ENCODE results near the gene MYOG.

MYOG gene

DNA sequence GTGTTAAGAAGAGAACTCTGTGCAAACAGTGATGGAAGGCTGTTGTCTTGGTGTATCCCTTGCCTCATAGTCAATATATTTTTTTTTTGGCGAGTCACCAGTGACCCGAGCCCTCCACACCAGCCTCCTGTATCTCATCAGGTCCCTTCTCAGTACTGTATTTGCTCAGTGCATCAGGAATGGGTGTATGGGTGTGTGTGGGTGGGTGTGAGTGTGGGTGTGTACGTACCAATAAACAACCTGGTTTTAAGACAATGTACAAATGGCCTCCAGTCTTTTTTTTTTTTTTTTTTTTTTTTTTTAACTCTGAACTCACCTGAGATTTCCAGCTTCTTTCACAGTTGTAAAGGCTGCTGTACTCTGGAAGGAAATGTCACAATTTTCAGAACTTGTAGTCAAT, 7.3 kb downstream of the MYOG start:
- Mint-ChIP-seq H3K36me3 (ENCODE audit: low read depth) (peaks cover 43% of the 10 kb centered on the region), H3K27me3 (ENCODE audit: low read depth, poor library complexity) (peaks cover 75% of the 10 kb centered on the region), H3K4me3 (no peak overlapping the region), H3K27ac (no peak overlapping the region), H3K9me3 (peaks cover 3% of the 10 kb centered on the region), H3K4me1 (peaks cover 28% of the 10 kb centered on the region)
- TF ChIP-seq, protein P1, sequence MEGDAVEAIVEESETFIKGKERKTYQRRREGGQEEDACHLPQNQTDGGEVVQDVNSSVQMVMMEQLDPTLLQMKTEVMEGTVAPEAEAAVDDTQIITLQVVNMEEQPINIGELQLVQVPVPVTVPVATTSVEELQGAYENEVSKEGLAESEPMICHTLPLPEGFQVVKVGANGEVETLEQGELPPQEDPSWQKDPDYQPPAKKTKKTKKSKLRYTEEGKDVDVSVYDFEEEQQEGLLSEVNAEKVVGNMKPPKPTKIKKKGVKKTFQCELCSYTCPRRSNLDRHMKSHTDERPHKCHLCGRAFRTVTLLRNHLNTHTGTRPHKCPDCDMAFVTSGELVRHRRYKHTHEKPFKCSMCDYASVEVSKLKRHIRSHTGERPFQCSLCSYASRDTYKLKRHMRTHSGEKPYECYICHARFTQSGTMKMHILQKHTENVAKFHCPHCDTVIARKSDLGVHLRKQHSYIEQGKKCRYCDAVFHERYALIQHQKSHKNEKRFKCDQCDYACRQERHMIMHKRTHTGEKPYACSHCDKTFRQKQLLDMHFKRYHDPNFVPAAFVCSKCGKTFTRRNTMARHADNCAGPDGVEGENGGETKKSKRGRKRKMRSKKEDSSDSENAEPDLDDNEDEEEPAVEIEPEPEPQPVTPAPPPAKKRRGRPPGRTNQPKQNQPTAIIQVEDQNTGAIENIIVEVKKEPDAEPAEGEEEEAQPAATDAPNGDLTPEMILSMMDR (IDR thresholded peaks at IDR 0.05), result no peak
- DNase-seq, result no peak

DNA sequence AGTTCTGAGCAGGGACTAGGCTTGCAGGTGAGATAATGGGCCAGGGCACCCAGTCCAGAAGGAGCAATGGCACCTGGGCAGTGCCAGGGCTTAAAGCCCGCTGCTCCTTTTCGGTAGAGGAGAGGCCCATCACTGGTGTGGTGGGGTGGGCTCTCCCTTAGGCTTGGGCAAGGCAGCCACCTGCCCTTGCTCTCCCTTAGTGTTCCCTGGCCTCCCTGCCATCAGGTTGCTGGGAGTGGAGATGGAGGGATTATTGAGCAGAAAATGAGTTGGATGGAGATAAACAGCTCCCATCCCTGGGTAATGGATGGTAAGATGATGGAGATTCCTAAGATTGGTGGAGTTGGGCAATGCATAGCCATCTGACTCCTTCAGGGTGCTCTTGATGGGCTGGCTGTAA, 7.9 kb downstream of the MYOG start:
- H3K27me3 Mint-ChIP-seq (ENCODE audit: low read depth, poor library complexity), result peaks cover 81% of the 10 kb centered on the region
- peaks cover 3% of the 10 kb centered on the region for H3K9me3 Mint-ChIP-seq
- TF ChIP-seq, protein P1 (IDR thresholded peaks at IDR 0.05), result no peak
- H3K4me1 Mint-ChIP-seq, result peaks cover 22% of the 10 kb centered on the region
- no peak overlapping the region for H3K4me3 Mint-ChIP-seq
- no peak for DNase-seq
- peaks cover 48% of the 10 kb centered on the region for H3K36me3 Mint-ChIP-seq (ENCODE audit: low read depth)
- H3K27ac Mint-ChIP-seq, result no peak overlapping the region

DNA sequence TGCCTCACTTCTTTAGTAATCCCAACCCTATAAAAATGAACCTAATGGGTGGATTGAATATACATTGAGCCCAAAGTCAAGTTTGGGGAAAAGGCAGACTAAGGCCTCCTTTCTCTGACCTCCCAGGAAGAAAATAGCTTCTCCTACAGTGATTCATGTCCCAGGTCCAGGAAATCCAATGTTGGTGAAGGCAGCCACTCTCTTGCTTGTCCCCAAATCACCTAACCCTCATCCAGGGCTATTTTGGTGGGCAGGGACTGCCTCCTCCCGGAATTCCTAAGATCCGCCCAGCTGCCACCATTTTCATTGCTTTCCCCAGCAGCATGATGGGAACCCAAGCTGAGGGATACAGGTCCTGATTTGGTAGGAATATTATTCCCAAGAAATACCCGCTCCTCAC, 8.4 kb downstream of the MYOG start:
- peaks cover 82% of the 10 kb centered on the region for H3K27me3 Mint-ChIP-seq (ENCODE audit: low read depth, poor library complexity)
- no peak overlapping the region for H3K27ac Mint-ChIP-seq
- no peak overlapping the region for H3K4me3 Mint-ChIP-seq
- H3K4me1 Mint-ChIP-seq, result peaks cover 20% of the 10 kb centered on the region
- TF ChIP-seq, protein P1 (IDR thresholded peaks at IDR 0.05), result no peak
- H3K36me3 Mint-ChIP-seq (ENCODE audit: low read depth), result peaks cover 53% of the 10 kb centered on the region
- DNase-seq, result no peak
- peaks cover 3% of the 10 kb centered on the region for H3K9me3 Mint-ChIP-seq

DNA sequence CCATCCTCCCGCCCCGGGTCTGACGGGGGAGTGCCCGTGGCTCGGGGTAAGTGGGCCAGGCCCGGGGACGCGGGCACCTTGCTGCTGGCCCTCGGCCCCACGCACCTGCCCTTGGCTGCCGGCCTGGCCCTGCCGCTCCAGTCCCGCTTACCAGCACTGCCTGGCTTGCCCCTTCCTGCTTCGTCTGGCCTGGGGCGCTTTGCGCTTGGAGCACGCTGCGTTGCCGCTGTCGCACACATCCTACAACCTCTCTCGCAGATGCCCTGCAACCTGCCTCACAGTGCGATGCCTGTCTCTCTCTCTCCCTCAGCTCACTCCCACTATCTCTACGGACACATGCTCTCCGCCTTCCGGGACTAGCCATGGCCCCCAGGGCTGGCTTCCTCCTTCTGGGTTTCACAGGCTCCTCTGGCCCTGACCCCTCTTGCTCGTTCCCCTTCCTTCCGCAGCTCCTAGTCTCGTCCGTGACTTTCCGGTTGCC, 9.7 kb downstream of the MYOG start:
- Mint-ChIP-seq H3K9me3 (peaks cover 3% of the 10 kb centered on the region), H3K27ac (no peak overlapping the region), H3K4me3 (peak overlapping the region; percentile 82), H3K27me3 (ENCODE audit: low read depth, poor library complexity) (peaks cover 78% of the 10 kb centered on the region), H3K36me3 (ENCODE audit: low read depth) (peaks cover 65% of the 10 kb centered on the region), H3K4me1 (peaks cover 13% of the 10 kb centered on the region)
- TF ChIP-seq, protein P1 (IDR thresholded peaks at IDR 0.05), result no peak
- DNase-seq, result no peak

DNA sequence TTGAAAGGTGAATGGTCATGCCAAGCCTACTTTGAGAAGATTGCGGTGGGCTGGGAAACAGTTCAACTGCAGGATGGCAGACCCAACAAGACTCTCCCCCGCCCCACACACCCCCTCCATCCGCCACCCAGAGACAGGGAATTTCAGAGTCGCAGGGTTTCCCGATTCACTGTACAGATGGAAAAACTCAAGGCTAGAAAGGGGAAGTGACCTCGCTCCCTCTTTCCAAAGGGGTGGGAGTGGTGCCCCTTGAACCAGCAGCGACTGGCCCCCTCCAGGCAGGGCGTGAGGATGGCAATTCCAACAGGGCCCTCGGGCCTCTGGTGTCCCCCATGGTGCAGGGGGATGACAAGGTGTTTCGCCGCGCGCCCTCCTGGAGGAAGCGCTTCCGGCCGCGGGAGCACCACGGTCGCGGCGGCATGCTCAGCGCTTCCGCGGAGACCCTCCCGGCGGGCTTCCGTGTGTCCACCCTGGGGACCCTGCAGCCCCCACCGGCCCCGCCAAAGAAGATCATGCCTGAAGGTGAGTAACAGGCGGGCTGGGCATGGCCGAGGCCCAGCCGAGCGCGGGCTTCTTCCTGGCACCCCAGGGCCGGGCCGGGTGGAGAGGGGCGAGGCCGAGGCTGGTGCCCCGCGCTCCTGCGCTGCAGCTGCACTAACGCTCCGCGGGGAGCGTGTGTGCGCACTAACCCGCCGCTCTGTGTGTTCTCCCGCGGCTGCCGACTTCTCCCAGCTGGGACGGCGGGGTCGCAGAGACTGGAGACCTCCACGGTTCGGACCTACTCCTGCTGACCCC, 10.4 kb downstream of the MYOG start:
- peak; percentile 39 for DNase-seq
- Mint-ChIP-seq H3K27me3 (ENCODE audit: low read depth, poor library complexity) (peaks cover 78% of the 10 kb centered on the region), H3K4me3 (peak overlapping the region; percentile 57), H3K27ac (no peak overlapping the region), H3K4me1 (peaks cover 13% of the 10 kb centered on the region), H3K36me3 (ENCODE audit: low read depth) (peaks cover 65% of the 10 kb centered on the region), H3K9me3 (peaks cover 3% of the 10 kb centered on the region)
- TF ChIP-seq, protein P1 (IDR thresholded peaks at IDR 0.05), result no peak

DNA sequence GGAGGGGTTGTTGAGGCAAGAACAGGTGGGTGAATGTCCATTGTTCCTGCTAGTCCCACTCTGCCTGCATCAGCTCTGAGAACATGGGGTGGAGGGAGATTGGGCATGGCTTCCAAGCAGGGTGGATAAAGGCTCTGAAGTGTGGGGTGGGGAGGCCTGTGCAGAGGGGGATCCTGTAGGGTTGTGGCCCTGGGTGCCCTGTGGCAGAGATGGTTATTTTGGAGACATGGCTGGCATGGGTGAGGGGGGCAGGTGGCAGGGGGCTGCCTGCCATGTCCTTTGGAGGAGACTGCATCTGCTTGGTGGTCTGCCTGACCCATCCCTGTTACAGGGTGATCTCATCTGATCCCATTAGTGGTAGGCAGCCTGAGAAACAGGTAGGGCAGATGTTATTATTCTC, 11.2 kb downstream of the MYOG start:
- H3K27ac Mint-ChIP-seq, result no peak overlapping the region
- H3K27me3 Mint-ChIP-seq (ENCODE audit: low read depth, poor library complexity), result peaks cover 70% of the 10 kb centered on the region
- H3K36me3 Mint-ChIP-seq (ENCODE audit: low read depth), result peaks cover 60% of the 10 kb centered on the region
- H3K9me3 Mint-ChIP-seq, result peaks cover 3% of the 10 kb centered on the region
- TF ChIP-seq, protein P1 (IDR thresholded peaks at IDR 0.05), result no peak
- no peak for DNase-seq
- no peak overlapping the region for H3K4me3 Mint-ChIP-seq
- peaks cover 13% of the 10 kb centered on the region for H3K4me1 Mint-ChIP-seq

All from nephron progenitor cell (in vitro differentiated cells).